HG03521 (cell line): ENCODE measurements around the gene ADH1C.
"Not testable (repeated sequence)": the region's sequence is repeated elsewhere in the genome, so short reads cannot be mapped to it uniquely, and the experiment has no call there.

Source experiments
- ATAC-seq: cut with Tn5 transposase; IDR thresholded peaks from one replicate; pipeline ENCODE4 v1.9.1; 2021; ENCODE audit warnings: mild to moderate bottlenecking, moderate library complexity; ENCODE audit not compliant: unreplicated experiment

Gene ADH1C

DNA sequence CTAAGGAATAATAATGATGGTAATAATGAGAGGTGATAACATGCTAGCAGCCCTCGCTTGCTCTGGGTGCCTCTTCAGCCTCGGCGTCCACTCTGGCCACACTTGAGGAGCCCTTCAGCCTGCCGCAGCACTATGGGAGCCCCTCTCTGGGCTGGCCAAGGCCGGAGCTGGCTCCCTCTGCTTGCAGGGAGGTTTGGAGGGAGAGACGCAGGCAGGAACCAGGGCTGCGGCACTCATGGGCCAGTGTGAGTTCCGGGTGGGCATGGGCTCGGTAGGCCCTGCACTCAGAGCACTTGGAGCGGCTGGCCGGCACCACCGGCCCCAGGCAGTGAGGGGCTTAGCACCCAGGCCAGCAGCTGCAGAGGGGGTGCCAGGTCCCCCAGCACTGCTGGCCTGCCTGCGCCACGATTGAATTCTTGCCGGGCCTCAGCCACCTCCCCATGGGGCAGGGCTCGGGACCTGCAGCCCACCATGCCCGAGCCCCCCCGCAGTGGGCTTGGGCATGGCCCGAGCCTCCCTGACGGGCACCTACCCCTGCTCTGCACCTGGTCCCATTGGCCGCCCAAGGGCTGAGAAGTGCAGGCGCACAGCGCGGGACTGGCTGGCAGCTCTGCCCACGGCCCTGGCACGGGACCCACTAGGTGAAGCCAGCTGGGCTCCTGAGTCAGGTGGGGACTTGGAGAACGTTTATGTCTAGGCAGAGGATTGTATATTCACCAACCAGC lies 7.1 kb upstream of the ADH1C start:
- no peak for ATAC-seq

DNA sequence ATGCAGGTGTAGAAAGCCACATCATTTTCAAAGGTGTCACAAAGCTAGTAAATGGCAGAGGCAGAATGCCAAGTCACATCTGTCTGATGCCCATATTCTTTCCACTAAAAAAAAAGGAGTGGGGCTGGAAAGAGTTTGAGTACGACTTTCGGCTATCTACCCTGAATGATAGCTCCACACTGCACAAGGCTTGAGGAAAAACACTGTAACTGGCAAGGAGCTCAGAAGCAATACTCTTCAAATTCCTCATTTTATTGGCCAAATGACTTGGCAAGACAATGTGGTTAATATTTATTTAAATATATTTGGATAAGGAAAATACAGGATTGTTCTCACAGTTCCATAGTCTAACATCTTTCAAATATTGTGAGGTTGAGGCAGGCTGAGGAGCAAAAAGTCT lies 5.4 kb upstream of the ADH1C start:
- no peak for ATAC-seq

- peak; percentile 71 for ATAC-seq
Observed at GRCh38 chr4:99356992-99357391, 4.4 kb upstream of the ADH1C start.

- ATAC-seq: not testable (repeated sequence)
Observed at GRCh38 chr4:99356149-99356548, 3.6 kb upstream of the ADH1C start.

GRCh38 chr4:99351487-99351886 lies 1.1 kb downstream of the ADH1C start:
- ATAC-seq: no peak

GRCh38 chr4:99349338-99349737 lies 3.2 kb downstream of the ADH1C start:
- ATAC-seq: no peak

- ATAC-seq: not testable (repeated sequence)
Observed at GRCh38 chr4:99342624-99343023, 9.9 kb downstream of the ADH1C start.

GRCh38 chr4:99341426-99341825 lies 11.1 kb downstream of the ADH1C start:
- ATAC-seq: no peak

DNA sequence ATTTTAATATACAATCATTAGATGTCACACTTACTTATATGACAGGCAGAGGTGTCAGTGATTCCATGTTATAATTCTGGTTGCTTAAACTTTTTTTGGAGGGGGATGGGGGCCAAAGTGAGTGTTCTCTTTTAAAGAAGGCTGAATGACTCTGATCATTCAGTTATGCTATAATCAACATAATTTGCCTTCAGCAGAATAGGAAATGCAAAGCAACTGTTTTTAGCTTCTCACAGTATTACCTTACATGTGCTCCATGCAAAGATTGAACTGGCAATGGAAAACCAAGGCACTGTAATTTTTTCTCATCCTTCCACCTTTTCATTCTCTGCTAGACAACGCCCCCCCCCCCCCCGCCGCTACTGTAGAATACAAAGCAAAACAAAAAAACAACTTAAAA lies 13.4 kb downstream of the ADH1C start:
- no peak for ATAC-seq

DNA sequence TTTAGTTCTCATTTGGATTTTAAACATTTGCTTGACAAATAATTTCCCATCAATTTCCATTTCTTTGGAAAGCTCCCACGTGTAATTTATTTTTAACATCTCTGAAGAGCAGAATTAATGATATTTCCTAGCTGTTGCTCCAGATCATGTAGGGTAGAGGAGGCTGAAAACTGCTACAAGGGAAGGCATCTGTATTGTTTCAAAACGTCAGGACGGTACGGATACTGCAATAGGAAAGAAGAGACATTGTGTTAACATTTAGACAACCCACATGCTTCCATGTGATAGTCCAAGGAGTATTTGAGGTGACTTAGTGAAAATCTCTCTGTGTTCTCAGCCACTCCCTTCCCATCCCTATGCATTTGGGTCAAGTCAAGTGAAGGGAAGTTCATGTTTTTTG lies 16.0 kb downstream of the ADH1C start:
- no peak for ATAC-seq

GRCh38 chr4:99334880-99335279 lies 17.7 kb downstream of the ADH1C start:
- no peak for ATAC-seq

GRCh38 chr4:99330648-99331047 lies 21.9 kb downstream of the ADH1C start:
- no peak for ATAC-seq

DNA sequence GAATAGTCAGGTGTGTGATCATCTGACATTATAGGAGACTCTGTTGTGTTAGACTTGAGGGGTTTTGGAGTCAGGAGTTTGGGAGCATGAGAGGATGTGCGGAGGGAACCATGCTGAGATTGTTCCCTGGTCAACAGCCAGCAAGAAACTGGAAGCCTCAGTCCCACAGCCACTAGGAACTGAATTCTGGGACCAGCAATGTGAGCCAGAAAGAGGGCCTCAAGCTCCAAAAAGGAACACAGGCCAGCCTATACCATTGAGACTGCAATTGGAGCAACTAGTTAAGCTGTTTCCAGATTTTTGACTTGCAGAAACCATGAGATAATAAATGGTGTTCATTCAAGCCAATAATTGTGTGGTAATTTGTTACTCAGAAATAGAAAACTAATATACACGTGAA lies 22.7 kb downstream of the ADH1C start:
- ATAC-seq: no peak

GRCh38 chr4:99324979-99325378 lies 27.6 kb downstream of the ADH1C start:
- ATAC-seq: no peak

- ATAC-seq: no peak
Observed at GRCh38 chr4:99324361-99324760, 28.2 kb downstream of the ADH1C start.

DNA sequence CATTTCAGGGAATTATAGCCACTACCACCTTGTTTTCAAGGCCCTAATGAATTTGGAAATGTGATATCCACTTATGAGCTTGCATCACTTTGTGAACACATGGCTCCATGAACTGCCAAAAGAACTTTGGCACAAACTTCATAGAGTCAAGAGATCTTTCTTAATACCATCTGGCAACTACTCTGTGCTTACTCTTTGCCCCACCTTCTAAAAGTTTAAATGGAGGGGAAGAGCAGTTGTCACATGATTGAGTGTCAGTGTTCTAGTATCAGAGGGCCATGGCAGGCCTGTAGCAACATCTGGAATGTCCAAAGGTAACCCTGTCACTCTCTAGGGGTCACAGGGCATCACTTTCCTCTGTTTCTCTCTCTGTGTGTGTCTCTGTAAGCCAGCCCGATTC lies 28.8 kb downstream of the ADH1C start:
- ATAC-seq: no peak

DNA sequence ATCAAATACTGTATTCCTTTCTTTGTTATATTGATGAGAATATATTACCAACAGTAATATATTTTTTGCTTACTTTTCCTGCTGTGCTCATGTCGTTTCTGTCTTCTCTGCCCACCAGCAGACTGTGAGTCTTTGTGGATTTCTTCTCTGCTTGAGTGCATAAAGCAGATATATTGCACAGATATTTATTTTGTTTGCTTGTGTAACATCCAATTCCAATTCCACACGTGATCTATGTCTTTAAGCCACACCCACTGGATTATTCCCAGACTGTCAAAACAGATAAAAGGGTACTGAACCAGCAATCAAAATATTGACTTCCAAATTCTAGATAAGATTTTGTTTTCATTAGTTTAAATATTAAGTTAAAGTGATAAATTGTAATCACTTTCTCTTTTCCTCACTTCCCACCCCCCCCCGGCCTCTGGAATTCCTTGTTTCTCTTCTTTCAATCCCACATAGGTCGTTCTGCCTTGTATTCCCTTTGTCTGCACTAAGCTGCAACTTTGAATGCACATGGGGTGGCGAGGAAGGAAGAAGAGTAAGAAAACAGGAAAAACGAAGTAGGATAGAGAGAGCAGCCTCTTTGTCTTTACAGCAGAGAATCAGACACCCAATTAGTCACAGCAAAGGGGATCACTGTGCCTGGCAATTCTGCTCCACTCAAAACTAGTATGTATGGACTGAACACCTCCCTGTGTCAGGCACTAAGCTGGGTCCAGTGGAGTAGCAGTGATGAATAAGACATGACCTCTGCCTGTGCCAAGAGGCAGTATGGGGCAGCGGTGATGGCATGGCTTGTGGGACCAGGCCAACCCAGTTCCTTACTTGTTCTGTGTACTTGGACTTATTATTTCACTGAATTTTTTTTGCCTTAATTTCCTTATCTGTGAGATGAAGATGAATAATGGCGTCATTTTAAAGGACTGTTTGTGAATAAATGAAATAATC lies 31.0 kb downstream of the ADH1C start, which contains the start of gene ADH1B:
ADH1B (minus strand) TSS at position 161 of the 951 bp plus-strand sequence; CDS start at position 91, 70 bp downstream.
- no peak for ATAC-seq

DNA sequence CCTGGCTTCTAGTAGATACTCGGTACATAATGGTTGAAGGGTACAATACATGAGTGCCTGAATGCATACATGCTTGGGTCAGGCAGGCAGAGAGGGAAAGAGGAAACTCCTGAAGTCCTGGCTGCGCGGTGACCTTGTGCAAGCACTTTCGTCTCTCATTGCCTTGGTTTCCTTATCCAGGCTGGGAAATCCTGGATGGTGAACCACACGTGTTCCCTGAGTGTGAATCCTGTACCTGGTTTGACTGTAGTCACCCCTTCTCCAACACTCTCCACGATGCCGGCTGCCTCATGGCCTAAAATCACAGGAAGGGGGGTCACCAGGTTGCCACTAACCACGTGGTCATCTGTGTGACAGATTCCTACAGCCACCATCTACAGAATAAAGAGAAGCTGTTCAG lies 34.7 kb downstream of the ADH1C start:
- not testable (repeated sequence) for ATAC-seq

DNA sequence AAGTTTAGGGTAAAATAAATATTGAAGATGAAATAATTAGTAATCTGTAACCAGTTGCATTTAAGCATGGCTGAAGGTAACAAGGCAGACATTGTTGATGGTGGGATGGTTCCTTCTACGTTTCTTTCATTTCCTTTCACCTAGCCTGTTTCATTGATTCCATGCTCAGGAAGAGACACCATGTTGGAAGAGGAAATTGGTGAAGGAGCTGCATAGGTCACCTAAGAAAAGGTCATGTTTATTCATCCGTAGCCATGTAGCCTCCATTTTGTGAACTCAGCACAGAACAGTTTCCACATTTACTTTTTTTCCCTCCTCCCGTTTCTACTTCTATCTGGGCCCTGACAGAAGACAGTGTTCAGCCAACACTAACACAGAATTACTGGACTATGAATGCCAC lies 35.2 kb downstream of the ADH1C start:
- ATAC-seq: no peak

DNA sequence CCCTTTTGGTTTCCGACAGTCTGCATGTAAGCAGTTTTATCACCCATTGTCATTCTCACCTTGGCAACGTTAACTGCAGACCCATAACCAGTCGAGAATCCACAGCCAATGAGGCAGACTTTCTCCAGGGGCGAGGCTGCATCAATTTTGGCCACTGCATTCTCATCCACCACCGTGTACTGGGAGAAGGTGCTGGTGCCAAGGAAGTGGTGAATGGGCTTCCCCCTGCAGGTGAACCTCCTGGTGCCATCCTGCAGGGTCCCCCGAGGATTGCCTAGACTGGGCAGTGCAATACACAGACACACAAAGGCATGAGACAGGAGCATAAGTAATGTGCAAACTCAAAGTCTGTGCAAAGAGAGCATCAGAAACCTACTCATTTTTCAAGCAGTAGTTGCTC lies 36.7 kb downstream of the ADH1C start:
- no peak for ATAC-seq

DNA sequence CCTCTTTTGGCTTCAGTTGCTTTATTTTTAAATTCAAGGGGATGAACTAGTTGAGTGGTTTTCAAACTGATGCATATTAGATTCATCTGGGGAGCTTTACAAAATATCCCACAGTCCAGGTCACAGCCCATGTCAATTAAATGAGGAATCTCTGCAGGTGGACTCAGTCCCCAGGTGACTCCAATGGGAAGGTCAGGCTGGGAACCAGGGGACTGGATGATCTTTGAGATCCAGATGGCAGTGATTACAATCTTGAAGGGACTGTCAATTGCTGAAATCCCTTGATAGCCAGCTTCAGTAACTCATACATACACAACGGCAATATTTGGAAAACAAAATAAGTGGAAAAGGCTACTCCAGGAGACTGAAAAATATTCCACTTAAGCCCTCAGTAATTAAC lies 38.3 kb downstream of the ADH1C start:
- no peak for ATAC-seq

DNA sequence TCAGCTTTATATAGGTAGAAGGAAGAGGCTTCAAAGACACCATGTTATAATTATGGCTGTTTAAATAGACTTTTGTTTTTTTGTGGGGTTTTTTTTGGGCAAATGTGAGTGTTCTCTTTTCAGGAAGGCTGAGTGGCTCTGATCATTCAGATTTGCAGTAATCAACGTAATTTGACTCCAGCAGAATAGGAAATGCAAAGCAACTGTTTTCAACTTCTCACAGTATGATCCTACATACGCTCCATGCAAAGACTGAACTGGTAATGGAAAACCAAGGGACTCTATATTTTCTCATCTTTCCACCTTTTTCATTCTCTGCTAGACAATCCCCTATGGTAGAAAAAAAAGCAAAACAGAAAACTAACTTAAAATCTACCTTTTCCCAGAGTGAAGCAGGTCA lies 42.2 kb downstream of the ADH1C start:
- no peak for ATAC-seq
